Loucy (cell line): ENCODE results near the gene MMS19.

Experiments
- CTCF ChIP-seq: fragments of 200-600 bp; sonication (generic); conservative IDR thresholded peaks from 2 replicates; pipeline ENCODE4 v1.5.1; 2014; ENCODE audit warnings: mild to moderate bottlenecking, antibody characterized with exemption, low read length
- EZH2phosphoT487 ChIP-seq: fragments of 200-600 bp; IDR thresholded peaks from 2 replicates; pipeline ENCODE4 v1.6.1; 2018; ENCODE audit warnings: antibody characterized with exemption, mild to moderate bottlenecking, moderate library complexity, borderline replicate concordance

GRCh38 chr10:97511711-97512440 is 13.7 kb upstream of the MMS19 start:
- TF ChIP-seq CTCF, result no peak
- no peak for TF ChIP-seq EZH2phosphoT487
